T-helper 1 cell (primary cell): ENCODE data around the gene ADGRL3.

Experiments used
- DNase-seq, 5 donors: peaks; one replicate each; pipeline ENCODE4 v3.0.0-alpha.2; 2012 to 2020
- total RNA-seq, 4 donors: gene quantifications; one replicate each; lab custom pipeline; 2026; lab: John Stamatoyannopoulos, UW

The ADGRL3 gene
- 0 reads per million in 4 donors for total RNA-seq

GRCh38 chr4:61200187-61200915 lies at the start of gene ADGRL3:
Gene ADGRL3 (plus strand): TSS chr4:61200326.
- DNase-seq, result no peak

GRCh38 chr4:61152433-61152832 lies 47.7 kb upstream of the ADGRL3 start:
- no peak for DNase-seq

GRCh38 chr4:61160478-61160877 lies 39.6 kb upstream of the ADGRL3 start:
- DNase-seq, result no peak

GRCh38 chr4:61162116-61162515 lies 38.0 kb upstream of the ADGRL3 start:
- no peak for DNase-seq

- DNase-seq, result no peak
Measured at GRCh38 chr4:61173799-61174198, 26.3 kb upstream of the ADGRL3 start.

GRCh38 chr4:61175495-61175894 lies 24.6 kb upstream of the ADGRL3 start:
- no peak for DNase-seq

- no peak for DNase-seq
Measured at GRCh38 chr4:61177367-61177766, 22.8 kb upstream of the ADGRL3 start.

- no peak for DNase-seq
Measured at GRCh38 chr4:61180405-61180804, 19.7 kb upstream of the ADGRL3 start.

- no peak for DNase-seq
Measured at GRCh38 chr4:61182915-61183314, 17.2 kb upstream of the ADGRL3 start.

- DNase-seq, result no peak
Measured at GRCh38 chr4:61185288-61185687, 14.8 kb upstream of the ADGRL3 start.

- DNase-seq, result no peak
Measured at GRCh38 chr4:61192392-61192791, 7.7 kb upstream of the ADGRL3 start.

GRCh38 chr4:61193863-61194262 lies 6.3 kb upstream of the ADGRL3 start:
- no peak for DNase-seq

- no peak for DNase-seq
Measured at GRCh38 chr4:61194571-61194970, 5.6 kb upstream of the ADGRL3 start.

GRCh38 chr4:61195101-61195500 lies 5.0 kb upstream of the ADGRL3 start:
- no peak for DNase-seq

- DNase-seq, result no peak
Measured at GRCh38 chr4:61198686-61199085, 1.4 kb upstream of the ADGRL3 start.

GRCh38 chr4:61199873-61200186 lies 296 bp upstream of the ADGRL3 start:
- DNase-seq, result no peak

- no peak for DNase-seq
Measured at GRCh38 chr4:61200916-61201526, 895 bp downstream of the ADGRL3 start.

- no peak for DNase-seq
Measured at GRCh38 chr4:61201561-61201960, 1.4 kb downstream of the ADGRL3 start.

- no peak for DNase-seq
Measured at GRCh38 chr4:61201961-61202637, 2.0 kb downstream of the ADGRL3 start.

GRCh38 chr4:61202638-61203435 lies 2.7 kb downstream of the ADGRL3 start:
- DNase-seq, result no peak

- no peak for DNase-seq
Measured at GRCh38 chr4:61203436-61203790, 3.3 kb downstream of the ADGRL3 start.

- DNase-seq, result no peak
Measured at GRCh38 chr4:61204353-61205060, 4.4 kb downstream of the ADGRL3 start.

- no peak for DNase-seq
Measured at GRCh38 chr4:61205066-61205465, 4.9 kb downstream of the ADGRL3 start.
